H1 (cell line): ENCODE data around the gene GABRG3. TPM values are rescaled to one million over a fixed set of nuclear protein-coding genes. Genes with fewer than 3 reads are reported as not detected.
A peak's percentile ranks its signal among the peaks of the same experiment; 100 is the strongest.

Experiments
- CTCF ChIA-PET: fragments of 300-600 bp; sonication (Branson Sonifier 250); formaldehyde crosslinking; loops from one replicate; lab custom pipeline; 2021; ENCODE audit not compliant: partially characterized antibody; lab: Charles Lee
- POLR2A ChIA-PET: fragments of 300-600 bp; sonication (Branson Sonifier 250); formaldehyde crosslinking; loops from one replicate; lab custom pipeline; 2021; ENCODE audit warnings: inconsistent platforms; ENCODE audit not compliant: partially characterized antibody; lab: Charles Lee
- DNase-seq, 2 experiments: peaks; one replicate each; pipeline versions ENCODE4 v3.0.0 to v3.0.0-alpha.2; 2010 to 2022; ENCODE audit warnings: low spot score in 2 of 2, low read depth in 1 of 2, mixed read lengths in 1 of 2
- FAIRE-seq: peaks from 2 replicates; lab custom pipeline; 2011; peaks lifted over from hg19 to GRCh38; lab: Jason Lieb, UNC
- H2AFZ ChIP-seq: 2 replicates; pipeline ENCODE4 v1.8.1; 2012; ENCODE audit warnings: low read length, inconsistent platforms
- H2AK5ac ChIP-seq: 2 replicates; pipeline ENCODE4 v1.6.1; 2013; ENCODE audit warnings: low read depth, low read length
- H2BK120ac ChIP-seq: replicated peaks from 2 replicates; pipeline ENCODE3; 2013; ENCODE audit warnings: low read depth, low read length, inconsistent platforms
- H2BK12ac ChIP-seq: 2 replicates; pipeline ENCODE4 v1.6.1; 2013; ENCODE audit warnings: low read depth, low read length
- H2BK15ac ChIP-seq: 2 replicates; pipeline ENCODE4 v1.6.1; 2013; ENCODE audit warnings: low read length
- H2BK20ac ChIP-seq: 2 replicates; pipeline ENCODE4 v1.6.1; 2013; ENCODE audit warnings: low read length
- H2BK5ac ChIP-seq: 2 replicates; pipeline ENCODE4 v1.6.1; 2013; ENCODE audit warnings: low read depth, low read length
- H3K14ac ChIP-seq: 2 replicates; pipeline ENCODE4 v1.6.1; 2013; ENCODE audit warnings: inconsistent platforms; ENCODE audit not compliant: insufficient read length
- H3K18ac ChIP-seq: 2 replicates; pipeline ENCODE4 v1.6.1; 2013; ENCODE audit warnings: low read length; ENCODE audit errors: extremely low read depth
- H3K23ac ChIP-seq: 2 replicates; pipeline ENCODE4 v1.6.1; 2013; ENCODE audit warnings: inconsistent platforms; ENCODE audit not compliant: insufficient read length
- H3K23me2 ChIP-seq: 2 replicates; pipeline ENCODE4 v1.6.1; 2013; ENCODE audit warnings: low read depth, low read length
- H3K27ac ChIP-seq: 2 replicates; pipeline ENCODE4 v1.6.1; 2011; ENCODE audit warnings: low read depth, low read length, inconsistent platforms
- H3K27me3 ChIP-seq, 4 experiments: replicated peaks in 1 of 4; 1 replicate in 1 of 4; 2 replicates in 3 of 4; pipeline versions ENCODE4 v1.6.1 to v1.8.1; 2011 to 2013; ENCODE audit warnings: low read length in 3 of 4, mild to moderate bottlenecking in 3 of 4, inconsistent platforms in 2 of 4, mixed read lengths in 2 of 4, moderate library complexity in 1 of 4; ENCODE audit not compliant: control insufficient read depth in 3 of 4, insufficient read depth in 3 of 4; ENCODE audit errors: extremely low read depth in 1 of 4
- H3K36me3 ChIP-seq, 4 experiments: 2 replicates each; pipeline versions ENCODE4 v1.6.1 to v1.8.1; 2011 to 2013; ENCODE audit warnings: mild to moderate bottlenecking in 4 of 4, low read length in 3 of 4, moderate library complexity in 2 of 4, control low read depth in 1 of 4, inconsistent platforms in 1 of 4; ENCODE audit not compliant: insufficient read depth in 4 of 4, control insufficient read depth in 2 of 4
- H3K4ac ChIP-seq: replicated peaks from 2 replicates; pipeline ENCODE3; 2013; ENCODE audit warnings: low read length, low read depth, mixed read lengths, inconsistent platforms; ENCODE audit not compliant: insufficient read length
- H3K4me1 ChIP-seq, 4 experiments: replicated peaks in 1 of 4; 1 replicate in 1 of 4; 2 replicates in 3 of 4; pipeline versions ENCODE4 v1.6.1 to v1.8.1; 2011 to 2013; ENCODE audit warnings: low read length in 3 of 4, inconsistent platforms in 2 of 4, mixed read lengths in 1 of 4; ENCODE audit not compliant: insufficient read depth in 4 of 4, control insufficient read depth in 3 of 4
- H3K4me2 ChIP-seq, 2 experiments: 2 replicates each; pipeline versions ENCODE4 v1.6.1 to v1.8.1; 2011 to 2013; ENCODE audit warnings: low read depth in 2 of 2, low read length in 2 of 2, control low read depth in 1 of 2, inconsistent platforms in 1 of 2, mild to moderate bottlenecking in 1 of 2; ENCODE audit not compliant: insufficient read depth in 1 of 2
- H3K4me3 ChIP-seq, 4 experiments: fragments of 200-600, 300-600 bp in 1 of 4; sonication (generic), shearing (Covaris generic), sonication (Bioruptor Twin) in 1 of 4; 2 replicates each; pipeline versions ENCODE4 v1.5.1 to v1.8.1; 2011 to 2016; ENCODE audit warnings: low read length in 4 of 4, low read depth in 3 of 4, control low read depth in 2 of 4, inconsistent platforms in 2 of 4, mild to moderate bottlenecking in 2 of 4, mixed read lengths in 1 of 4, moderate library complexity in 1 of 4; ENCODE audit not compliant: insufficient read depth in 2 of 4; ENCODE audit errors: extremely low read depth in 1 of 4
- H3K56ac ChIP-seq: replicated peaks from 2 replicates; pipeline ENCODE3; 2013; ENCODE audit warnings: low read depth, mild to moderate bottlenecking, mixed read lengths, low read length, inconsistent platforms; ENCODE audit not compliant: insufficient read length
- H3K79me1 ChIP-seq: 2 replicates; pipeline ENCODE4 v1.6.1; 2013; ENCODE audit warnings: low read depth, low read length, control low read depth
- H3K79me2 ChIP-seq, 2 experiments: 2 replicates each; pipeline versions ENCODE4 v1.6.1 to v1.8.1; 2012 to 2013; ENCODE audit warnings: low read length in 2 of 2, mild to moderate bottlenecking in 2 of 2, inconsistent platforms in 1 of 2; ENCODE audit not compliant: insufficient read depth in 2 of 2, control insufficient read depth in 1 of 2
- H3K9ac ChIP-seq, 4 experiments: replicated peaks in 1 of 4; 1 replicate in 1 of 4; 2 replicates in 3 of 4; pipeline versions ENCODE4 v1.6.1 to v1.8.1; 2011 to 2013; ENCODE audit warnings: low read depth in 3 of 4, low read length in 3 of 4, control low read depth in 2 of 4, mild to moderate bottlenecking in 2 of 4, moderate library complexity in 2 of 4, inconsistent platforms in 1 of 4; ENCODE audit errors: extremely low read depth in 1 of 4
- H3K9me3 ChIP-seq, 2 experiments: 2 replicates each; pipeline versions ENCODE4 v1.6.1 to v1.8.1; 2012 to 2013; ENCODE audit warnings: mild to moderate bottlenecking in 2 of 2, moderate library complexity in 2 of 2, control low read depth in 1 of 2, inconsistent platforms in 1 of 2, low read depth in 1 of 2, low read length in 1 of 2, mixed read lengths in 1 of 2; ENCODE audit not compliant: insufficient read depth in 2 of 2
- H4K20me1 ChIP-seq, 2 experiments: replicated peaks in 1 of 2; 2 replicates each; pipeline versions ENCODE3 to v1.8.1; 2011 to 2013; ENCODE audit warnings: inconsistent platforms in 2 of 2, low read length in 2 of 2, mild to moderate bottlenecking in 1 of 2; ENCODE audit not compliant: insufficient read depth in 2 of 2, control insufficient read depth in 1 of 2
- H4K5ac ChIP-seq: 2 replicates; pipeline ENCODE4 v1.6.1; 2013; ENCODE audit warnings: low read length, low read depth, mixed read lengths, inconsistent platforms; ENCODE audit not compliant: insufficient read length
- H4K8ac ChIP-seq: 2 replicates; pipeline ENCODE4 v1.8.0; 2013; ENCODE audit warnings: mild to moderate bottlenecking, moderate library complexity, low read length, inconsistent platforms; ENCODE audit not compliant: insufficient read depth; ENCODE audit errors: extremely low read depth
- H4K91ac ChIP-seq: replicated peaks from 2 replicates; pipeline ENCODE3; 2013; ENCODE audit warnings: low read length, mixed read lengths, inconsistent platforms; ENCODE audit not compliant: insufficient read length
- ATF3 ChIP-seq: IDR thresholded peaks from 2 replicates; pipeline ENCODE4 v1.6.1; 2011; ENCODE audit warnings: low read depth, mild to moderate bottlenecking, low read length; ENCODE audit not compliant: insufficient read depth
- BACH1 ChIP-seq: IDR thresholded peaks from 2 replicates; pipeline ENCODE4 v1.6.1; 2012; ENCODE audit warnings: low read length, improper control_type of control experiment
- BCL11A ChIP-seq, 2 experiments: IDR thresholded peaks; one replicate each; pipeline ENCODE4 v1.6.1; 2011; ENCODE audit warnings: low read depth in 2 of 2, low read length in 2 of 2, mild to moderate bottlenecking in 2 of 2
- CTBP2 ChIP-seq: IDR thresholded peaks from 2 replicates; pipeline ENCODE4 v1.7.0; 2011; ENCODE audit warnings: borderline replicate concordance, mild to moderate bottlenecking, moderate library complexity, mixed read lengths, low read length; ENCODE audit not compliant: insufficient read depth, insufficient read length
- EZH2 ChIP-seq: fragments of 200-600 bp; sonication (generic); IDR thresholded peaks from 2 replicates; pipeline ENCODE4 v1.7.1; 2012; ENCODE audit warnings: low read depth, mild to moderate bottlenecking, moderate library complexity, low read length, inconsistent platforms; ENCODE audit not compliant: severe bottlenecking
- HDAC2 ChIP-seq, 2 experiments: fragments of 300-600 bp in 1 of 2; sonication (generic) in 1 of 2; IDR thresholded peaks; 2 replicates each; pipeline ENCODE4 v1.6.1; 2011 to 2012; ENCODE audit warnings: low read depth in 2 of 2, low read length in 2 of 2, mild to moderate bottlenecking in 2 of 2, moderate library complexity in 2 of 2, borderline replicate concordance in 1 of 2, inconsistent platforms in 1 of 2
- HDAC6 ChIP-seq: IDR thresholded peaks from one replicate; pipeline ENCODE4 v1.7.1; 2012; ENCODE audit warnings: low read depth, mild to moderate bottlenecking, inconsistent platforms, low read length, moderate library complexity
- MAFK ChIP-seq: IDR thresholded peaks from 2 replicates; pipeline ENCODE4 v1.6.1; 2012; ENCODE audit warnings: low read depth, mild to moderate bottlenecking, improper control_type of control experiment, low read length
- POLR2A ChIP-seq, 2 experiments: IDR thresholded peaks; 1 replicate in 1 of 2; 2 replicates in 1 of 2; pipeline ENCODE4 v1.6.1; 2011; ENCODE audit warnings: low read depth in 2 of 2, low read length in 2 of 2, mild to moderate bottlenecking in 2 of 2; ENCODE audit errors: control extremely low read depth in 1 of 2
- RAD21 ChIP-seq, 2 experiments: IDR thresholded peaks in 1 of 2; conservative IDR thresholded peaks in 1 of 2; 2 replicates each; pipeline ENCODE4 v1.6.1; 2011; ENCODE audit warnings: low read depth in 2 of 2, low read length in 2 of 2, improper control_type of control experiment in 1 of 2, inconsistent platforms in 1 of 2, mild to moderate bottlenecking in 1 of 2, moderate library complexity in 1 of 2
- TBP ChIP-seq: IDR thresholded peaks from 2 replicates; pipeline ENCODE4 v1.6.1; 2011; ENCODE audit warnings: low read depth, low read length, improper control_type of control experiment
- TCF12 ChIP-seq: IDR thresholded peaks from 2 replicates; pipeline ENCODE4 v1.6.1; 2011; ENCODE audit warnings: low read depth, mild to moderate bottlenecking, low read length
- WGBS, 2 experiments: shearing (Covaris generic) in 1 of 2; methylation state at CpG; one replicate each; pipeline versions ENCODE4 v1.1.6 to v1.1.7; 2013 to 2015; ENCODE audit warnings: low lambda C conversion rate in 2 of 2, mixed read lengths in 2 of 2, inconsistent platforms in 1 of 2, low coverage in 1 of 2, missing lambda C conversion rate in 1 of 2; ENCODE audit not compliant: insufficient replicate concordance in 2 of 2, insufficient coverage in 1 of 2, insufficient read length in 1 of 2; ENCODE audit errors: extremely low coverage in 1 of 2, missing lambda C conversion rate in 1 of 2; 5-methylcytosine and 5-hydroxymethylcytosine counted together
- polyA plus RNA-seq, 7 experiments: library from polyadenylated mRNA; depleted of rRNA in 3 of 7; stranded (reverse) in 5 of 7; unstranded in 2 of 7; fragments of >200 nt in 5 of 7; fragments of 200-250 nt in 2 of 7; gene quantifications; 1 replicate in 5 of 7; 2 replicates in 1 of 7; 4 replicates in 1 of 7; pipeline versions ENCODE4 v1.2.1 to v1.2.3, GENCODE V29; 2011 to 2013; ENCODE audit warnings: missing spikeins in 2 of 7, mixed read lengths in 2 of 7
- total RNA-seq: library from RNA; stranded (reverse); fragmentation: NEBNext Ultra II Directional; extraction: Animal tissue kit (Norgen Biotek cat#: 25700); gene quantifications from 2 replicates; pipeline ENCODE4 v1.2.1, GENCODE V29; 2021

The GABRG3 gene
- total and polyA plus RNA-seq, 2 of the 8 experiments (the other 6 are each of a cell fraction or from before 2014, with no cell fraction given) = 0.17 to 0.80 TPM

GRCh38 chr15:27064080-27064479 lies 93.1 kb downstream of the GABRG3 start:
- no peak overlapping the region for H3K4me2 ChIP-seq
- H4K20me1 ChIP-seq = no peaks in the 10 kb centered on the region
- ChIA-PET CTCF (interaction anchor here (1.2 to 2.1 kb wide), 2 partner anchors 14 to 295 kb away, joined by 3 to 5 read pairs; no protein-coding TSS in a partner anchor), POLR2A (no interaction called here)
- no peak overlapping the region for H2BK120ac ChIP-seq
- no peaks in the 10 kb centered on the region for H3K4me1 ChIP-seq
- no peak overlapping the region for H2AK5ac ChIP-seq
- H2BK15ac ChIP-seq = no peak overlapping the region
- DNase-seq (no peak), FAIRE-seq (no peak)
- no peak overlapping the region for H3K56ac ChIP-seq
- TF ChIP-seq RAD21 (IDR thresholded peaks at IDR 0.05 in 1 of 2, conservative IDR thresholded peaks at IDR 0.05 in 1 of 2; ENCODE audit: low read depth in 2 of 2, low read length in 2 of 2) (no peak), POLR2A (IDR thresholded peaks at IDR 0.05; ENCODE audit: control extremely low read depth in 1 of 2, low read depth in 2 of 2, low read length in 2 of 2) (no peak), TBP (no peak), HDAC2 (IDR thresholded peaks at IDR 0.05; ENCODE audit: borderline replicate concordance in 1 of 2, low read depth in 2 of 2, low read length in 2 of 2) (no peak), HDAC6 (no peak), MAFK (no peak), BACH1 (no peak), EZH2 (no peak), CTBP2 (no peak), ATF3 (no peak), TCF12 (no peak), BCL11A (IDR thresholded peaks at IDR 0.05; ENCODE audit: low read depth in 2 of 2, low read length in 2 of 2) (no peak)
- H3K23me2 ChIP-seq = no peaks in the 10 kb centered on the region
- H3K9ac ChIP-seq = no peak overlapping the region
- no peak overlapping the region for H3K27ac ChIP-seq
- no peak overlapping the region for H3K18ac ChIP-seq
- no peaks in the 10 kb centered on the region for H3K27me3 ChIP-seq
- no peaks in the 10 kb centered on the region for H3K36me3 ChIP-seq
- no peak overlapping the region for H2BK12ac ChIP-seq
- H3K23ac ChIP-seq = no peak overlapping the region
- H2AFZ ChIP-seq = no peak overlapping the region
- H3K79me2 ChIP-seq = no peaks in the 10 kb centered on the region
- no peak overlapping the region for H2BK5ac ChIP-seq
- no peak overlapping the region for H4K5ac ChIP-seq
- H3K4me3 ChIP-seq = no peak overlapping the region
- WGBS, 2 experiments = 83% methylated on average over 12 of the region's 12 CpGs; no CpG with 5 or more reads in 1 of the 2 experiments
- H3K14ac ChIP-seq = no peak overlapping the region
- H2BK20ac ChIP-seq = no peak overlapping the region
- no peak overlapping the region for H3K4ac ChIP-seq
- no peaks in the 10 kb centered on the region for H3K79me1 ChIP-seq
- peak overlapping the region; percentile 23; the same call in 1 of the 2 replicates for H4K8ac ChIP-seq
- no peak overlapping the region for H4K91ac ChIP-seq
- peaks cover 7 to 11% of the 10 kb centered on the region in 2 experiments; a peak in 3 of 4 replicates for H3K9me3 ChIP-seq
